Hematopoietic multipotent progenitor cell treated with erythropoietin and hydrocortisone succinate and interleukin-3 and kit ligand, for 4 days (in vitro differentiated cells): ENCODE data around the gene SLC29A1.

Experiments used
- DNase-seq: peaks from one replicate; pipeline ENCODE4 v3.0.0-alpha.2; 2015

The SLC29A1 gene

GRCh38 chr6:44237813-44238433, 14.5 kb downstream of the SLC29A1 start:
- DNase-seq: peak; percentile 85

- no peak for DNase-seq
These were observed 15.4 kb downstream of the SLC29A1 start for GRCh38 chr6:44238687-44239350.

GRCh38 chr6:44243345-44243744, 19.9 kb downstream of the SLC29A1 start:
- no peak for DNase-seq

DNA sequence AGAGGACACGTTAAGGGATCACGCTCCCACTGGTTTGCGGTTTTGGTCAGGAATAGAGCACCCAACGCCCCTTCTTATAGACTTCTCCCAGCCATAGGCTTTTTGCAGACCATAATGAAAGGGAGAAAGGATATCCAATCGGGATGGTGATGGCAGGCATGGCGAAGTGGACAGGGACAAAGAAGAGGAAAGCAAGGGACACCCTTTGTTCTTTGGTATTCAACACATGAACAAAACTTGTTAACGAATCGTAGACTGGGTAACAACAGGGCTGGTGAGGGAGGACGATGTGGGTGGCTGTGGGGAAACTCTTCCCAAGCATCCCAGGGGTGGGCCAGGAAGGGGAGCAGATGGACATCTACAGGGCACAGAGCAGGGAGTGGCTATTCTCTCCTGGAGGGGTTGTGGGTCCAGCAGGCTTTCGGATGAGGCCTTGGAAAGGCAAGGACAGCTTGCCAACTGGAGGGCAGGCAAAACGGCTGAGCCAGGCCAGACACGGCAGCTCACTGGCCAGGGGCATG, 22.1 kb downstream of the SLC29A1 start:
- DNase-seq: no peak

- DNase-seq: peak; percentile 86
These were observed 22.7 kb downstream of the SLC29A1 start for GRCh38 chr6:44245912-44246662.

DNA sequence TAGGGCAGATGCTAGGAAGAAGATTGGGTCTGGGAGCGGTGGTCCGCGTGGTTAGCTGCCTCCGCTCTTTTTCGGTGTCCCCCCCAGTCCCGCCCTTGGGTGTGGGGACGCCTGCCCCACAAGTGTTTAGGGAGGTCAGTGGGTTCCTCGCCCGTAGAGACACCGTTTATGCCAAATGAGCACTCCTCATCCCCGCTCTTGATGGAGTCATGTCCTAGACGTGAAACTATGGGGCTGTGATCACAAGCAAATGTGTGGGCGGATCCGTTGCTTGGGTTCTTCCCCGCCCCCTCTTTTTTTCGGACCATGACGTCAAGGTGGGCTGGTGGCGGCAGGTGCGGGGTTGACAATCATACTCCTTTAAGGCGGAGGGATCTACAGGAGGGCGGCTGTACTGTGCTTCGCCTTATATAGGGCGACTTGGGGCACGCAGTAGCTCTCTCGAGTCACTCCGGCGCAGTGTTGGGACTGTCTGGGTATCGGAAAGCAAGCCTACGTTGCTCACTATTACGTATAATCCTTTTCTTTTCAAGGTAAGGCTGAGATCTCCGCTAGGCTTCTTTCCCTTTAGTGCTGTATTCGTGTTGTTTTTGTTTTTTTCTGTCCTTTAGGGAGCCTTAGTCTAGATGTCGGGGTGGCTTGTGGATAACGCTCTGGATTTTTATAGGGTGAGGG, 23.4 kb downstream of the SLC29A1 start, which contains the start of gene HSP90AB1:
TSS of gene HSP90AB1 (plus strand) at position 439 of the 675 bp plus-strand sequence. CDS start 1,529 bp downstream, outside the sequence.
- peak; percentile 99 for DNase-seq

GRCh38 chr6:44247338-44248302, 24.2 kb downstream of the SLC29A1 start:
- DNase-seq: peak; percentile 92

DNA sequence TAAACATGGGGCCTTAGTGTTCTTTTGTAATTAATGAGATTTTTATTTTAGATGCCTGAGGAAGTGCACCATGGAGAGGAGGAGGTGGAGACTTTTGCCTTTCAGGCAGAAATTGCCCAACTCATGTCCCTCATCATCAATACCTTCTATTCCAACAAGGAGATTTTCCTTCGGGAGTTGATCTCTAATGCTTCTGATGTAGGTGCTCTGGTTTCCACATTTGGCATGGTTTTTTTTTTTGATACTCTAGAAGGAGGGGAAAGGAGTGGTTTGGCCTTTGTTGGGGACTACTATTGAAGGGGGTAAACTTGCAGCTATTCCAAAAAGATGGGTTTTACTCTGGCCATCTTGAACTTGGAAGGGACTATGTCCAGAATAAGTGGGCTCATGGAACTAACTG, 25.2 kb downstream of the SLC29A1 start:
- DNase-seq: no peak

- no peak for DNase-seq
These were observed 25.8 kb downstream of the SLC29A1 start for GRCh38 chr6:44249082-44249748.

GRCh38 chr6:44250067-44250717, 26.8 kb downstream of the SLC29A1 start:
- peak; percentile 31 for DNase-seq

DNA sequence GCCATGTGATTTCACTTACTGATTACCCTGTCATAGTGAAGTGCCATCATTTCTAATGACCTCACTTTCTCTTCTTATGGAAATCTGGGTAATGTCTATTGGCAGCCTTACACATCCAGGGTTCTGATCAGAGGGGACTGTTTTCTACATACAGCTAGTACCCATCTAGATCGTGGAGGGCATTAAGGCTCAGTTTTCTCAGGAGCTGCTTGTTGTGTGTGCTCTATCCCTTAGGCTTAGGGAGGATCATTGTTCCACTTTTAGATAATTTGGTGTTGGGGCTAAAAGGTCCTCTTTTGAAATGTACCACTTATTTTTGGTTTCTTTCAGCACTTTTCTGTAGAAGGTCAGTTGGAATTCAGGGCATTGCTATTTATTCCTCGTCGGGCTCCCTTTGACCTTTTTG, 27.3 kb downstream of the SLC29A1 start:
- DNase-seq: no peak

DNA sequence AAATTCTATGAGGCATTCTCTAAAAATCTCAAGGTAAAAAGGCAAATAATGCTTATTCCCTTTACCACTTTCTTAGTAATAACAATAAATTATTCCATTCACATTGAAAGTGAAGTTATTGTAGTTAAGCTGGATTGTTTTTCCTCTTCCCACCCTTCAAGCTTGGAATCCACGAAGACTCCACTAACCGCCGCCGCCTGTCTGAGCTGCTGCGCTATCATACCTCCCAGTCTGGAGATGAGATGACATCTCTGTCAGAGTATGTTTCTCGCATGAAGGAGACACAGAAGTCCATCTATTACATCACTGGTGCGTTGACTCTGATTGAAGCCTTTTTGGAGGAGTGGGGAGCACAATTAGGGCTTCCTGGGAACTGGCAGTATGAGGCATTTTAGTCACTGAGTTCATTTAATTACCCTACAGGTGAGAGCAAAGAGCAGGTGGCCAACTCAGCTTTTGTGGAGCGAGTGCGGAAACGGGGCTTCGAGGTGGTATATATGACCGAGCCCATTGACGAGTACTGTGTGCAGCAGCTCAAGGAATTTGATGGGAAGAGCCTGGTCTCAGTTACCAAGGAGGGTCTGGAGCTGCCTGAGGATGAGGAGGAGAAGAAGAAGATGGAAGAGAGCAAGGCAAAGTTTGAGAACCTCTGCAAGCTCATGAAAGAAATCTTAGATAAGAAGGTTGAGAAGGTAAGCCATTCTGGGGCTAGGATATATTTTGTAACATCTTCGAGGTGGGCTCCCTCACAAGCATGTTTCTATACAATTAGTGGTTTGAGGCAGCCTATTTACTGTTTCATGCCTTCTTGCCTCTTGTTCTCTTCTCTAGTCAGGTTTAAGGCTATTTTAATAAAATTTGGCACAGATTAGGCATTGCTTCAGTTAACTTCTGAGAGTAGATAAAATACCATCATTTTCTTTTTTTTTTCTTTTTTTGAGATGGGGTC, 28.5 kb downstream of the SLC29A1 start:
- no peak for DNase-seq

- peak; percentile 87 for DNase-seq
These were observed 30.1 kb downstream of the SLC29A1 start for GRCh38 chr6:44253307-44254101.

- peak; percentile 31 for DNase-seq
These were observed 31.1 kb downstream of the SLC29A1 start for GRCh38 chr6:44254191-44255104.

- peak; percentile 46 for DNase-seq
These were observed 31.9 kb downstream of the SLC29A1 start for GRCh38 chr6:44255105-44255808.

GRCh38 chr6:44255871-44256774, 32.7 kb downstream of the SLC29A1 start:
- peak; percentile 59 for DNase-seq
